DMS 273 treated with DMSO at 0.1 percent for 48 hours (cell line): ENCODE results near the gene MAST4.

Source experiments
- DNase-seq: peaks from one replicate; lab custom pipeline; 2025; lab: John Stamatoyannopoulos, UW

MAST4 gene

DNA sequence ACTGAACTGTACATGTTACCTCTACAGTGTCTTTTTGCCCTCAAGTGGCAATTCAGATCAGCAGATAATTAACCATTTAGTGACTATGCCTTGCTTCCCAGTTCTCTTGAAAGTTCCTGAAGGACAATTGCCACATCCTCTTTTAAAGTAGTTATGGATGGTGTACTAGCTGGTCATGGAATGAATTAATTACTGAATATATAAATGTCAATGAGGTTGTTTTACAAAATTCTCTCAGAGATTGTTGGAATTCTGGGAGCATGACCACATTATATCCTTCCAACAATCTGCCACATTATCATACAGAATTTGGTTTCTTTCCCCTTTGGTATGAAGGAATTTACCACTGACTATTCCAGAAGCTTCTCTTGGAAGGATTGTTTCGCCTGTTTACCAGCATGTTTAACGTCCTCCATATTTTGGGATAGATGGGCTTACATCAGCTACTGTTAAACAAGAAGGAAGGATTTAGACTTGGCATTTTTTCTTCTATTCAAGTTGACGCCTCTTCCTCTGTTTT, 424.0 kb downstream of the MAST4 start:
- DNase-seq: no peak

DNA sequence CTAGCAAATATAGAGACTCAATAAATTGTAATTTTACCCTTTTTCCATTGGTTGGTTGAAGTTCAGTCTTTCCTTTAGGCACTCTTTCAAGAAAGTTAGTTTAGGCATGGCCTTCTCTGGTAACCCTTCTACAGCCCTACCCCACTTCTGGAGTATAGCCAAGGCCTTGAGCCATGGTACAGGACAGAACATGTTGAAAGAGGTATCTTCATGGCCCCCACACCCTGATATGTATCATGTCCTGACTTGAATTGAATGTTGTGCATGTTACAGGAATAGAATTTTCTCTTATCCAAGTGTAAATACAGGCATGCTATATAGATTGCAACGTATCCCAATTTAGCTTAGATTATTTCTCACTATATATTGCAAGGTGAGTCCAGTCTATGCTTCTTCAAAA, 424.8 kb downstream of the MAST4 start:
- DNase-seq: no peak

DNA sequence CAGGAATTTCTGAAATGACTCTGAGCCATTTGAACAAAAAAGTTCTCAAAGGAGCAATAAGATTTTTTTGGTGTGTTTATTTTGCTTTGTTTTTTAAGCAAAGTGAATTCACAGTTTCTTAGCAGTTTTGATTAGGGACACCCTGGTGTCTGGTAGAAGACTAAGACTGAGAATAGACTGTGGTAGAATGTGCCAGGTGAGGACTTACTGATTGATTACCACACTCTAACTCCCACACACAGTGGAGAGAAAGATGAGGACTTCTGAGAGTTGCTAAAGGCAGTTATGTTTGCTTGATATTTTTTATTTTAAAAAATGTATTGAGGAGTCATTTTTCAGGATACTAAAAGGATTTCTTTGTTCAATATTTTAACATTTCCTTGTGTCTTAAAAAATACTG, 425.3 kb downstream of the MAST4 start:
- no peak for DNase-seq

DNA sequence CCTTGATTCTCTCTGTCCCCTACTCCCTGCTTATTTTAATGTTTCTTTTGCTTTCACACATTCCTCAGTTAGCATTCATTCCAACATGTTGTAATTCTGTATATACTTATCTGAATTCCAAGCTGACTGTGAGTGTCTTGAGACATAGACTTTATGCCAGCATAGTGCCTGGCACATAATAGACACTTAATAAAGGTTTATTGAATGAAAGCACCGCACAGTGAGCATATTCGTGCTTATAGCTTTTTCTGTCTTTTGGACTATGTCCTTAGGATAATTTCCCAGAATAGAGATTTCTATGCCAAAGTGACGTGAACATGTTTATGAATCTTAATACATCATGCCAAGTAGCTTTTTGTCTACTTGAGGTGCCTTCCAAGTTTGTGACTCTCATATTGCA, 425.8 kb downstream of the MAST4 start:
- DNase-seq: no peak

DNA sequence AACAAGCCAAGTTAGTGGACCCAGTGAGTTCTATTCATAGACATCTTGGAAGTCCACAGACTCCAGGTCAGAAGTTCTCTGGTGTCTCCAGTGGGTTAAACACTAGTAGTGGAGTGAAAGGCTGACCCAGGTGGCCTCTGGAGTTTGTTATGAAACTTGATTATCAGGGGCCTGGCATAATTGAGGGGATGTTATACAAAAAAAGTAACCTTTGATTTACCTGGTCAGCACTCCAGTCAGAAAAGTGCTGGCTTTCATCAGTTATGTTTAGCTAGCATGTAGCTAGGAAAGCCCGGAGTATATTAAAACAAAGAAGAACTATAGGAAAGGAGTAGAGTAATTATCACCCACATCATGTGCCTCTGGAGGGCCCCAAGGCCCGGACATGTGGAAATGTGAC, 429.3 kb downstream of the MAST4 start:
- DNase-seq: no peak

DNA sequence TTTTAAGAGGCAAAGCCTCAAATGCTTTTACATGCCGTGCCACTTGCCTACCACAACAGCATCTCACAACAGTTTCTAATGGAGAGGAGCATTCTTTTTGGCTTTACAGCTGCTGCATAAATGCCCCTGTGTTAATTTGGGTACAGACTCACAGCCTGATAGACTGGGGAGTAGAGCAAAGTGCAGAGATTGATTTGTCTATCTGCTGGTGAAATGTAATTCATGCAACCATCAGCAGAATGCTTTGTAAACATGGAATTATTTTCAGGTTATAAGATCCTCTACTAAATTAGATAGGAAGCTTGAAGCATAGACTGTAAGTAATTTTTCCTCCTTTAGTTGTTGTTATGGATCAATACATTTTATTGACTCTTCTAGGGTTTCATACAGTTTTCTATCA, 430.1 kb downstream of the MAST4 start:
- no peak for DNase-seq

DNA sequence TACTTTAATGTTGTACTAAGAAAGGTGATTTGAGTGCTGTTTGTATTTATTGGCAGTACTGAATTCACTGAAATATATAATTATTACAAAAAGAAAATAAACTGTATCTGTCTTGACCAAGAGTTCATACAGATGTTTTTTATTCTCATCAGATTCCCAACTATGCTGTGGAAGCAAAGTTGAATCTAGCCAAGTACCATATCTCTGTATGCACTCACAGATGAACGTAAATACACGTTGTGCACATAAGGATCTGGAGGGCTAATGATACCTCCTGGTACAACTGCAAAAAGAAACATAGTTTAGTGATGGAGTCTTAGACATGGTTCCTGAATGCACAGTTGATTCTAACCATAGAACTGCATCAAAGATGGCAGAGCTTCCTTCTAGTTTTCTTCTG, 431.0 kb downstream of the MAST4 start:
- DNase-seq: no peak

DNA sequence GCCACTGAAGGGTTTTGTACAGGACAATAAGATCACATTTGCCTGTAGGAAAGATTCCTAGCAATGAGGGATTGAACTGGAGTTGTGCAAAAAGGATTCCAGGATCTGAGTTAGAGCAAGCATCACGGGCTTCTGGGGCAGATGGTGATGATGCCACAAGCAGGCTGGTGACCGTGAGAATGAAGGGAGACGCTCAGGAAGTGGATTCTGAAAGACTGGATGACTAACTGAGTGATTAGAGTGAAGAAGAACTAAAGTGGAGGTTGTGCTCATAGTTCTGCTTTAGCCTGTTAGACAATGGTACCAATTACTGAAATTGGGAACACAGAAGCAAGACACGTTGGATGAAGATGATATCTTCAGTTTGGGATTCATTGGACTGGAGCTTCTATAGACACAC, 432.2 kb downstream of the MAST4 start:
- DNase-seq: no peak

DNA sequence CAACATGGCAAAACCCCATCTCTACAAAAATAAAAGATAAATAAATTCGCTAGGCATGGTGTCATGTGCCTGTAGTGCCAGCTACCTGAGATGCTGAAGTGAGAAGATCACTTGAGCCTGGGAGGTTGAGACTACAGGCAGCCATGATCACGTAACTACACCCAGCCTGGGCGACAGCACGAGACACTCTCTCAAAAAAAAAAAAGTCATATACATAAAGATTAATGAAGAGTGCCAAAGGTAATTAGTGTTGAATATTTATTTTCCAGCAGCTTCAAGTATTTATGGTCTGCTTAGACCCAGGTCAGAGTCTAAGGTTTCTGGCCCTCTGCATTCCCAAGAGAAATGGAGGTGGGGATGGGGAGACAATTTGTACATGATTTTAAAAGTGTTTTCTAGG, 432.7 kb downstream of the MAST4 start:
- DNase-seq: no peak

DNA sequence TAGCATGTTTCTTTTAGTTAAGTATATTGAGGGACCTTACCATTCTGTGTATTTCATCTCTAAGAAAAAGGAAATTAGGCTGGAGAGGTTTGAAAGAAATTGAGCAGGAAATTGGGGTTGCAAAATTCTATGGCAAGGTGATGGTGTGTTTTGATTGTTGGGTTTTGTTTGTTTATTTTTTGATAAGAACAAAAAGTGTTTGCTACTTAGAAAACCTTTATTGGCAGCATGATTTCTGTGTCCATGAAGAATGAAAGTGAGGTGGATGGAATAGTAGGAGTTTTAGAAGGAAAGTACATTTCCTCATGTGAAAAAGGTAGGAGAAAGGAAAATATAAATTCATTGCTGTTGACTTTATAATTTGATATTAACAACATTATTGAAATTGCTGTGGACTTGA, 433.3 kb downstream of the MAST4 start:
- no peak for DNase-seq

DNA sequence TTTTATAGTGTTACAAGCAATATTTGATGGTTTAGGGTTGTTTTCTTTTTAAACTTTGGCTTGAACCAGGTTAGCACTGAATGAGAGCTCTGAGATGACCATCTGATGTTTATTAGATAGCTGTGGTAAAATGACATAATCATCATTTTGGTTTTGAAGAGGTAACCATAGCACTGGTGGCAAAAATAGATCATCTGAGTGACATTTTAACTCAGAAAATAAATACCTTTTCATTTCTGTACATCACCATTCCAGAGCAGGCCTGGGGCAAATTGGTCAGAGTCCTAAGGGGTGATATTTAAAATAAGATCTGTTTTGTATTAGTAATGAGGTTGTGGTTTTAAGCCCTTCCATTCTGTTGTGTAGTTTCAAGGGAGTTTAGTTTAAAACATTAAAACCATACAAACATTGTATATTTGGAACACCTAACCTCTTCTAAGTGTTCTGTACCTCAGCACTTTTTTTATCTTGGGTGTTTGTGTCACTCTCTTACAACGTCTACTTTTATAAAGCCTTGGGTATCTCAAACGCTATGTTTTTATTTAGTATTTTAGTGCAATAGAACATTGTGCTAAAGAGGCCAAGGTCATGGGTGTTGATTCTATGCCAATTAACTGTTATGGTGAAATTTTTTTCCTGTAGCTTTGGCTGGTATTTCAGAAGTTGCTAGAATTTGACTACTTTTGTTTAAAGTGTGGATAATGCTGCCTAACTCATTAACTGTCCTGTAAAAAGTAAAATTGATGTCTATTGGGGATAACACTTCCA, 434.3 kb downstream of the MAST4 start:
- DNase-seq: no peak

DNA sequence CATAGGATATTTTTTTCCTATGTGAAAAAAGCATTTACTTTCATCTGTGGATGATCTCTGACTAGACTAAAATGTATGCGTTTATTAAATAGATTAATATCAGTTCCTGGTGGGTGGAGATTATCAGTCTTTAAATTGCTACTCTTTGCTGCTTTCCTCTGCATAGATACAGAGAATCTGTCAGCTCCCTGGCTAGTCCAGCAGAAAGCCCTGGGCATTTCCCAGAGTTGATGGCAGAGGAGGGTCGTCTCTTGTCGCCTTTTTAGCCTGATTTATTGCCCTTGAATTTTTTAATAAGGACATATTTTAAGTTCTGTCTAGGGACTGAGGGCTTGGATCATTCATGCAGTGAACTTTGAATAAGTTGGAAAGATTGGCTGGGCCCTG, 434.9 kb downstream of the MAST4 start:
- no peak for DNase-seq

DNA sequence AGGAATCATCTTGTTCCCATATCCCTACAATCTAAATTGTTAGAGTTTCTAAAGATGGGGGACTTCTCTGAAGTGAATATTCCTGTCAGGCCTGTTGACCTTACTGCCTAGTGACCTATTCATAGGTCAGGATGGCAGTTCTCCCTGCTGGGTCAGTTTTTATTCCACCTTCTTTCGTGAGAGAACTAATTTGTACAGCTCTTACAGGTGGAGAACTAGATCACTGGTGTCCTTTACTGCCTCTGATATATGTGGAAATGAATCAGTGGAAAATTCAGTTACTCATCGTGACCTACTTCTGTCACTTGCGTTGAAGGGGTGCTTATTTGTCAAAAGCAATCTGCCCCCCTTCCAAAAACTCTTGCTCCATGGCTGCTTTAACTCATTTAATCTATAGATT, 435.5 kb downstream of the MAST4 start:
- no peak for DNase-seq

DNA sequence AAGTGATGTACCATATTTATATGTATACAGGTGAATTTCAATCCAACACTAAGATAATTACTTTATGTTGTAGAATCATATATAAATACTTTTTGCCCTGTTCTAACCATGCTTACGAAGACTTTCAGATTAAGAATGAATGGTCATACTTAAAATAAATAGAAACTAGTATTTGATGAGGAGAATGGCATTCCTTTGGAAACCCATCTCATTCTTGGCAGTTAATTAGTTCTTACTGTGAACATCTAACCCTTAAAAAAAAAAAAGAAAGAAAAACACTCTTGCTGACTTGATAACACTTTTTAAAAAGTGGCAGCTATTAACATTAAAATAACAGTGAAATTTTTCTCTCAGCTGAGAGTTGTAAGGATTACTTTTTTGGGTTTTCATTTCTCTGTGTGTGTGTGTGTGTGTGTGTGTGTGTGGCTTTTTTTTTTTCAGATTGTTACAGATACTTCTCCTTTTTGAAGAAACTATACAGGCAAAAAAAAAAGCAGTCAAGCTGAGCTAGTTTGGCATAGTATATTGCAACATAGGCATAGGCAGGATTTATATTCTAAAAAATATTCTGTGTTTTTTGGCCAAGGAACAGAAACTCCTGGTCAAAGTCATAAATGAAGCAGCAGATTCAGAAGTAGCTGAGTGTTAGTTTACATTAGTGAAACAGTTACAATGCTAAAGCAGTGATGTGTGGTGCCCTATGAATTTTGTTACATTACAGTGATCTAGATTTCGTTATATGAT, 436.9 kb downstream of the MAST4 start:
- no peak for DNase-seq

DNA sequence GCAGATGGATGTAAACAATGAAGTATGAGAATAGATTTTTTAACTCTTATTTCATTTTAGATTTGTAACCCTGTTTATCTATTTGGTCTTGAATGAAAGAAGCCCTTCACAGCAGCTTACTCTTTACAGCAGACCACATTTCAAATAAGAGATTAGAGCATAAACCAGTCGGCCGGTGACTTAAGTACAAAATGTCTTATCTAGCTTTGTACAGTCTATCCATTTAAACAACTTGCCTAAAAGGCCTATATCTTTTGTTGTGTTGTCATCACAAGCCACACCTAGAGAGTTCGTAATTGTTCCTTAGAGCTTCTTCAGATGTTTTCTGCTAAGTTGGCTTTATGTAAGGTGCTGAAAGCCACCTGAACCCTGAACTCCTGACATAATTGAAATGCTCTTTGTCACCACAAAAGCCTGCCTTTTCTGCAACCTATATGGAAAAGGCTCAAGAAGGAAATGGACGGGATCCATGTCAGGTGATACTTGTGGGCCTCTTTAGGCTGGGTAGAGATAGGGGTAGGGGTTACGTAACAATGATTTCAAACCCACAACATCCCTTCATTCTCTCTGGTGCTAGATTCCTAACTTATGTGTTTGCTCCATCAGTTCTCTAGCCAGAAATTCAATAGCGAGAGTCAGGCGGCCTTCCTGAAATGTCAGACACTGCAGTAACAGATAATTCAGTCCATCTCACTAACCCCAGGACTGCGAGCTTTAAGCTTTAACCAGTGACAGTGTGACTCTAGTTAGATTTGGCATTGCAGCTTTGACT, 437.9 kb downstream of the MAST4 start:
- no peak for DNase-seq

DNA sequence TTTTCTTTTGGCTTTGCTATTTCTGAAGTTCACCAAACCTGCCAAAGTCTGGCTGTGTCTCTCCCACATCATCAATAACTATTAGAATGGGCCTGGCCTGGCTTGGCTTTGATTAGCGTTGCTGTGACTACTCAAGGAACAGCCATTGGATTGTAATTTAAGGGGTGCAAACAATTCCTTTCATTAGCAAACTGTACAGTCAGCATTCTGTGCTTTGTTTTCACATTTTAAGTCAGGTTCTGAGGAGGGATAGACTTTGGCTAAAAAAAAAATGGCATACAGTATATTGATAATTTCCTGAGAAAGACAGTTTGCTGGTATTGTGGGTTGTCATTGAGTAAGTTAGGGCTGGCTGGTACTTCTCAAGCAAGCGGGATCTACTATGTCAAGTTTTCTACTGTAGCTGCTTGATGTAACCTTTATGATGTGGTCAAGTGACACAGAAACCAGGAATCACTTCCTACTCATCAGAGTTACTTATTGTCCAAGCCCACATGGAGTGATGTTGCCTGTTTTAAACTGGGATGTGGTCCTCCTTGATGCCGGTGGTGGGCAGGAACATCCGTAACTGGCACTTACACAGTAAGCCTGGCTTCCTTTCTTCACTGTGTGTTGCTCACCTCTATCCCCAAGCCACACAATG, 439.0 kb downstream of the MAST4 start:
- DNase-seq: no peak

DNA sequence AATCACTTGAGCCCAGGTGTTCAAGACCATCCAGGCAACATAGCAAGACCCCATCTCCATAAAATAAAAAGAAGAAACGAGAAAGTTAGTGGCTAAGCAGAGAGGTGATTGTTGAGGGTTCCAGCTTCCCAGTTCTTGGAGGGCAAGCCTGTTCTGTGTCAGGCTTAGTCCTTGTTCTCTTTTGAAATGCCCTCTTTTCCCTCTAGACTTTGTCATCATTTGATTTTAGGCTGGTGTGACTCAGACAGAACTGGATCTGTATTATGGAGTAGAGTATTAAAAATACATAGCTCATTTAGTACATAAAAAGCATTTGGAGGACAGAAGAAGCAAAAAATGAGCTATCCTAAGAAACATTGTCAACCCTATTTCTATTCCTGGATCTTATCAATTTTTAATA, 441.0 kb downstream of the MAST4 start:
- no peak for DNase-seq

DNA sequence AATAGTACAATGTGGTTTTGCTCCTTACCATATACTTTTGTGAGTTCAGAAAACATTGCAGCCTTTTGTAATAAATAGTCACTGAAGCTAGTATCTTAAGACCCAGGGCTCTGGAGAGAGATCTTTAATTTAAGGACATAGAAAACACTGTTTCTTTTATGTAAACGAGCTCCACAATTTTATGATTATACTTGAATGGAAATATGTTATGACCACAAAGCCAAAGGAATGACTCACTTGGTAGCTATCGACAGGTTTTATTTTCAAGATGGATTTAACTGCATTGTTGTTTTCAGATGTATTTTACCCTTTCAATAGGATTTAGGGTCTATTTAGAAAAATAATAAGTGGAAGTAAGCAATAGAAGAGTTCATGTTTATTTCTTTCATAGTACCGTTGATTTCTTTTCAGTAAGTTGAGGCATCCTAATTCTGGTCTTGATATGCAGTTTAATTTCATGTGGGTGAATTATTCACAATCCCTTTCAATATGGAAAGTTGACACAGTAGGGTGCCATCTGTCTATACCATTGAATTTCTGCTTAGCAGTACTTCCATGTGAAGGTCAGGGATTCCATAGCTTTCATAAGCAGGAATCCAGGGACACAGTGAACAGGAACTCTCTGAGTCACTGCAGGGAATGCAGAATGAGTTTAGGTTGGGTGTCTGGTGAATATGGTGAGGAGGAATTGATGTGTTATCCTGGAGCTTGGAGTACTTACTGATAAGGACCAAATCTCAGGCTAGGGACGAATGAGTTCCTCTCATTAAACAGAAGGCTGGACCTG, 442.8 kb downstream of the MAST4 start:
- no peak for DNase-seq

DNA sequence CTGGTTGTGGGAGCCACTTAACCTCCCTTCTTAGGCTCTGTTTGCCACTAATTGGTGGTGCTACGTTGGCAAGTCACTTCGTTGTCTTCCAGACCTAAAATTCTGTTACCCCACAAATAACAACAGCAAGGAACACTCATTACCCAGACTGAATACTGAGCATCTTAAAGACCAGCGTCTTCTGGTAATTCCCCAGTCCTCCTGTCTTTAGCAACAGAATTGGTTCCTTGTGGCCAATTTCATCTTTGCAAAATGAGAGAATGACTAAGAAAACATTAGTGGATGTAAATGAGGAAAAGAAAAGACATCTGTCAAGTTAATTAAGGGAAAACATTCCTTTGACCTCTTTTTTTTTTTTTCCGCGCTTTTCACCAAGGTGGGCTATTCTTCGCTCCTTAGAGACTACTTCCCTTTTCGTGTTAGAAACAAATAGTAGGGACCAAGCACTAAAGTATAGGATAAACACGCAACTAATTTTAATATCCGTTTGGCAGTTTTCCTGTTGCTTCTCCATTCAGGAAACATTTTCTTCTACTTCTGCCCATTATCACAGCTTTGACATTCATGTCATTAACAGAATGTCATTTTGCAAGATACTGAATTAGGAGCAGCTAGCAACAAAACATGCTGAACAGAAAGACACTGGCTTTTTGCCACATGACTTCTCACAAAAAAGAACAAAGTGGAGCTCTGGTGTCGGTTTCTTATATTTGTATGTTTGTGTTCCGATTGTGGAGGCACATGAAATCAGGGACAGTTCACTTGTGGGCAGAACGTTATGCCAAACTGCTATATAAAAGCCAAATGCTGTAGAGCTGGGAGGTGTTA, 446.2 kb downstream of the MAST4 start:
- no peak for DNase-seq

DNA sequence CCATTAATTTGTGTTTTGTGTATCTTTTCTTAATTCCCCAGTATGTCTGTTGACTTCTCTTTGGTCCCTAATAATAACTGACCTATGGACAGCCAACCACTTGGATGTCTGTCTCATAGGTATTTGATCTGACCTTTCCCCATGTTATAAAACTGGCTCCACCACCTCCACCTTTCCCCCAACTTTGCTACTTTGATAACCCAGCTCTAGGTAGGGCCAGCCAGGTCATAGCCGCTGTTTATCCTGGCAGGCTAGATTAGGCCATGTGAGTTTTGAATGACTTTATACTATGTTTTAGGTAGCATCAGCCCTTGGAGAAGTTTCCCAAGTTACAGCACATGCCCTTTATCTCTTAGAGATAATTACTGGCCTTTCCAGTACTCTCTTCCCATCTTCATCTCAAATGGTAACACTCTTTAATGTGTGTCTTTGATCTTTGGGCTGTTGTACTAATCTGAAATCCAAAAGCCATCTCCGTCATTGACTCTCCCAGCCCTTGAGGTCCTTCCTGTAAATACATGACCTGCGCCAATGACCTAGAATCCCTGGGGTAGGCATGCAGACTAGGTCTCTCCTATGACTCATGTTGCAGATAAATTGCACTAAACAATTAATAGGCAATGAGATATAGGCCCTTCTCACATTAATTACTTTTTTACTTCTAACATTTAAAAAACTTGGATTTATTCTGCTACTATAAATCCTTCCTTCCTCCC, 447.8 kb downstream of the MAST4 start:
- DNase-seq: no peak
